Occipital lobe (tissue), 2 donors: ENCODE data around the gene NOMO2. TPM values are rescaled to one million over a fixed set of nuclear protein-coding genes. Genes with fewer than 3 reads are reported as not detected.
"Not testable (repeated sequence)": the region's sequence is repeated elsewhere in the genome, so short reads cannot be mapped to it uniquely, and the experiment has no call there.

ENCODE experiments used
- DNase-seq: peaks from one replicate; lab custom pipeline; 2025; lab: John Stamatoyannopoulos, UW
- total RNA-seq: library from RNA; depleted of rRNA; stranded (reverse); fragments of >200 nt; gene quantifications from one replicate; pipeline ENCODE4 v1.2.3, GENCODE V29; 2014

NOMO2 gene
- 78.8 TPM for total RNA-seq

- not testable (repeated sequence) for DNase-seq
These were observed at the start of gene NOMO2 for GRCh38 chr16:18561727-18562314. TSS of gene NOMO2 (minus strand) at chr16:18562097. CDS start at chr16:18562040, 57 bp downstream.

GRCh38 chr16:18610147-18610803 lies 48.4 kb upstream of the NOMO2 start:
- DNase-seq = not testable (repeated sequence)

GRCh38 chr16:18608271-18608670 lies 46.4 kb upstream of the NOMO2 start:
- not testable (repeated sequence) for DNase-seq

- DNase-seq = not testable (repeated sequence)
These were observed 41.8 kb upstream of the NOMO2 start for GRCh38 chr16:18603572-18604246.

- not testable (repeated sequence) for DNase-seq
These were observed 36.7 kb upstream of the NOMO2 start for GRCh38 chr16:18598582-18598981.

GRCh38 chr16:18597734-18598133 lies 35.8 kb upstream of the NOMO2 start:
- DNase-seq = not testable (repeated sequence)

- DNase-seq = not testable (repeated sequence)
These were observed 35.4 kb upstream of the NOMO2 start for GRCh38 chr16:18597319-18597718.

- DNase-seq = not testable (repeated sequence)
These were observed 33.9 kb upstream of the NOMO2 start for GRCh38 chr16:18595796-18596195.

GRCh38 chr16:18594880-18595279 lies 33.0 kb upstream of the NOMO2 start:
- DNase-seq = not testable (repeated sequence)

- DNase-seq = not testable (repeated sequence)
These were observed 32.0 kb upstream of the NOMO2 start for GRCh38 chr16:18593904-18594303.

- not testable (repeated sequence) for DNase-seq
These were observed 31.1 kb upstream of the NOMO2 start for GRCh38 chr16:18592982-18593381.

- not testable (repeated sequence) for DNase-seq
These were observed 30.0 kb upstream of the NOMO2 start for GRCh38 chr16:18591908-18592307.

GRCh38 chr16:18591441-18591840 lies 29.5 kb upstream of the NOMO2 start:
- DNase-seq = not testable (repeated sequence)

- DNase-seq = not testable (repeated sequence)
These were observed 27.9 kb upstream of the NOMO2 start for GRCh38 chr16:18589806-18590205.

GRCh38 chr16:18586560-18587540 lies 25.0 kb upstream of the NOMO2 start:
- DNase-seq = not testable (repeated sequence)

GRCh38 chr16:18585789-18586188 lies 23.9 kb upstream of the NOMO2 start:
- not testable (repeated sequence) for DNase-seq

GRCh38 chr16:18582902-18583301 lies 21.0 kb upstream of the NOMO2 start:
- DNase-seq = no peak

GRCh38 chr16:18580396-18580795 lies 18.5 kb upstream of the NOMO2 start:
- DNase-seq = not testable (repeated sequence)

GRCh38 chr16:18579261-18579660 lies 17.4 kb upstream of the NOMO2 start:
- not testable (repeated sequence) for DNase-seq

- DNase-seq = not testable (repeated sequence)
These were observed 16.0 kb upstream of the NOMO2 start for GRCh38 chr16:18577942-18578341.

GRCh38 chr16:18575945-18576344 lies 14.0 kb upstream of the NOMO2 start:
- DNase-seq = not testable (repeated sequence)
